Gastroesophageal sphincter (tissue), 3 donors: Measurements from ENCODE around the gene TBCD.

Experiments used
- POLR2AphosphoS5 ChIP-seq: sonication (generic); formaldehyde crosslinking; IDR thresholded peaks from one replicate; pipeline ENCODE4 v1.6.1; 2017; ENCODE audit warnings: antibody characterized with exemption
- TF ChIP-seq, protein P1 (sequence below), 4 experiments: fragments of 200-600 bp in 2 of 4; fragments of 450-650 bp in 2 of 4; sonication (generic) in 1 of 4; IDR thresholded peaks; one replicate each; pipeline ENCODE4 v1.5.1; 2017 to 2019; ENCODE audit warnings: antibody characterized with exemption in 4 of 4, mild to moderate bottlenecking in 2 of 4, moderate library complexity in 2 of 4

DNA sequence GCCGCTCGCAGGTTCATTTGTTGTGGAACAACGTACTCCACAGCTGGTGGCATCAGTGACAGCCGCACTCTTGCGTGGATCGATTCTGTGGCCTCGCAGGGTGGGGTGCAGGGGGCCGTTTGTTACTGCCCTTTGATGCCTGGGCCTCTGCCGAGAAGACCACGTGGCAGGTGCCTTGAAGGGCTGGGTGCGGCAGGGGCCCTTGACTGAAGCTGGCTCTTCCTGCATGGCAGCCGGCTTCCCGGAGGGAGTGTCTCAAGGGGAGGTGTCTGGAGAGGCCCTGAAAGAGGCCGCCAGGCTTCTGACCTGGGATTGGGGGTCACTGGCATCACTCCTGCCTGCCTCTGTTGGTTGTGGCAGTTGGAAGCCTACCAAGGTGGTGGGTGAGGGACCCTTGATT is 43.8 kb downstream of the TBCD start:
- TF ChIP-seq, protein P1, sequence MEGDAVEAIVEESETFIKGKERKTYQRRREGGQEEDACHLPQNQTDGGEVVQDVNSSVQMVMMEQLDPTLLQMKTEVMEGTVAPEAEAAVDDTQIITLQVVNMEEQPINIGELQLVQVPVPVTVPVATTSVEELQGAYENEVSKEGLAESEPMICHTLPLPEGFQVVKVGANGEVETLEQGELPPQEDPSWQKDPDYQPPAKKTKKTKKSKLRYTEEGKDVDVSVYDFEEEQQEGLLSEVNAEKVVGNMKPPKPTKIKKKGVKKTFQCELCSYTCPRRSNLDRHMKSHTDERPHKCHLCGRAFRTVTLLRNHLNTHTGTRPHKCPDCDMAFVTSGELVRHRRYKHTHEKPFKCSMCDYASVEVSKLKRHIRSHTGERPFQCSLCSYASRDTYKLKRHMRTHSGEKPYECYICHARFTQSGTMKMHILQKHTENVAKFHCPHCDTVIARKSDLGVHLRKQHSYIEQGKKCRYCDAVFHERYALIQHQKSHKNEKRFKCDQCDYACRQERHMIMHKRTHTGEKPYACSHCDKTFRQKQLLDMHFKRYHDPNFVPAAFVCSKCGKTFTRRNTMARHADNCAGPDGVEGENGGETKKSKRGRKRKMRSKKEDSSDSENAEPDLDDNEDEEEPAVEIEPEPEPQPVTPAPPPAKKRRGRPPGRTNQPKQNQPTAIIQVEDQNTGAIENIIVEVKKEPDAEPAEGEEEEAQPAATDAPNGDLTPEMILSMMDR (IDR thresholded peaks at IDR 0.05), result no peak
- TF ChIP-seq POLR2AphosphoS5, result no peak
